ENCODE measurements around the gene APPL1. TPM values are rescaled to one million over a fixed set of nuclear protein-coding genes. Genes with fewer than 3 reads are reported as not detected.

The APPL1 gene
- polyA plus RNA-seq, 3 donors, result 13.9 to 42.1 (median 35.5) TPM

DNA sequence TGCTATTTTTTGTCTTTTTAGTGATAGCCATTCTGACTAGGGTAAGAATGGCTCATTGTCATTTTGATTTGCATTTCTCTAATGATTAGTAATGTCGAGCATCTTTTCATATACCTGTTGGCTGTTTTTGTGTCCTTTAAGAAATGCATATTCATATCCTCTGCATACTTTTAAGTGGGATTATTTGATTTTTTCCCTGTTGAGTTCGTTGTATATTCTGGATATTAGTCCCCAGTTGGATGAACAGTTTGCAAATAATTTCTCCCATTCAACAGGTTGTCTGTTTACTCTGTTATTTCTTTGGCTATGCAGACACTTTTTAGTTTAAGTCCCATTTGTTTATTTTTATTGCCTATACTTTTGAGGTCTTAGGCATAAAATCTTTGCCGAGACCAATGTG, 34.4 kb downstream of the APPL1 start:
- Mint-ChIP-seq H3K9me3 (peaks cover 0 to 16% (median 5%) of the 10 kb centered on the region in 7 donors), H3K36me3 (peaks cover 81 to 95% of the 10 kb centered on the region in 2 donors), H3K4me3 (no peak overlapping the region), H3K27me3 (ENCODE audit: low read depth in 3 of 3) (no peaks in the 10 kb centered on the region), H3K27ac (no peak overlapping the region), H3K4me1 (no peaks in the 10 kb centered on the region)
- Histone ChIP-seq H3K4me1 (ENCODE audit: control insufficient read depth in 1 of 2, insufficient read depth in 2 of 2, low read length in 2 of 2) (no peaks in the 10 kb centered on the region), H3K79me2 (ENCODE audit: insufficient read depth, low read length) (peaks cover 2% of the 10 kb centered on the region), H3K27ac (ENCODE audit: low read depth in 1 of 2, low read length in 2 of 2) (no peak overlapping the region), H3K9me3 (replicated peaks in 1 of 2; ENCODE audit: control insufficient read depth in 1 of 2, insufficient read depth in 1 of 2, low read length in 2 of 2) (no peaks in the 10 kb centered on the region), H3K4me3 (replicated peaks in 1 of 3; ENCODE audit: low read depth in 2 of 3, low read length in 3 of 3) (no peak overlapping the region), H3K27me3 (ENCODE audit: control insufficient read depth in 2 of 2, insufficient read depth in 2 of 2, low read length in 2 of 2) (no peaks in the 10 kb centered on the region), H3K36me3 (replicated peaks in 1 of 2; ENCODE audit: control insufficient read depth in 1 of 2, insufficient read depth in 2 of 2, low read length in 2 of 2) (peaks cover 74 to 97% of the 10 kb centered on the region in 2 donors), H3K4me2 (replicated peaks; ENCODE audit: extremely low read depth, low read length, poor library complexity, severe bottlenecking) (no peak overlapping the region), H3K9ac (ENCODE audit: insufficient read depth, low read length, poor library complexity, severe bottlenecking) (no peak overlapping the region), H4K20me1 (ENCODE audit: insufficient read depth, low read length) (no peaks in the 10 kb centered on the region), H2AFZ (ENCODE audit: insufficient read depth, low read depth, low read length, poor library complexity, severe bottlenecking) (no peak overlapping the region)
- no CpG with 5 or more reads among the region's 3 CpGs for WGBS (ENCODE audit: insufficient coverage)
- TF ChIP-seq, protein P1, sequence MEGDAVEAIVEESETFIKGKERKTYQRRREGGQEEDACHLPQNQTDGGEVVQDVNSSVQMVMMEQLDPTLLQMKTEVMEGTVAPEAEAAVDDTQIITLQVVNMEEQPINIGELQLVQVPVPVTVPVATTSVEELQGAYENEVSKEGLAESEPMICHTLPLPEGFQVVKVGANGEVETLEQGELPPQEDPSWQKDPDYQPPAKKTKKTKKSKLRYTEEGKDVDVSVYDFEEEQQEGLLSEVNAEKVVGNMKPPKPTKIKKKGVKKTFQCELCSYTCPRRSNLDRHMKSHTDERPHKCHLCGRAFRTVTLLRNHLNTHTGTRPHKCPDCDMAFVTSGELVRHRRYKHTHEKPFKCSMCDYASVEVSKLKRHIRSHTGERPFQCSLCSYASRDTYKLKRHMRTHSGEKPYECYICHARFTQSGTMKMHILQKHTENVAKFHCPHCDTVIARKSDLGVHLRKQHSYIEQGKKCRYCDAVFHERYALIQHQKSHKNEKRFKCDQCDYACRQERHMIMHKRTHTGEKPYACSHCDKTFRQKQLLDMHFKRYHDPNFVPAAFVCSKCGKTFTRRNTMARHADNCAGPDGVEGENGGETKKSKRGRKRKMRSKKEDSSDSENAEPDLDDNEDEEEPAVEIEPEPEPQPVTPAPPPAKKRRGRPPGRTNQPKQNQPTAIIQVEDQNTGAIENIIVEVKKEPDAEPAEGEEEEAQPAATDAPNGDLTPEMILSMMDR (IDR thresholded peaks at IDR 0.05), result no peak
- intact Hi-C loops (cut with micrococcal nuclease), result no loop called here
- no peak for DNase-seq

DNA sequence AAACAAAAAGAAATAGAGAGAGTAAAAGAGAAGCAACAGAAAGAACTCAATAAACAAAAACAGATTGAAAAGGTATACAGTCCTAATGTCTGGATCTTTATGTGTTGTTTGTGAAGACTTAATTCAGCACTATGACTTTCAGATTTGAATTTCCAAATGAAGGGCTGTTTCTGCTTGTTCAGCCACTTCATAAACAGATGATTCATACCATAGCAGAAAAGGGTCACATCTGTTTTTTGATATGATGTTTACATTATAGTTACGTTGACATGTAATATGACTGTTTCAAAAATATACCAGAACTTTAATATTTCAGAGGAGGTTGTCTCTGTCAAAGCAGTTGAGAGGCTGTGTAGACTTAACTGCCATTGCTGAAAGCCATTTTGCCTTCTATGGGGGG, 40.9 kb downstream of the APPL1 start:
- TF ChIP-seq, protein P1 (IDR thresholded peaks at IDR 0.05), result no peak
- no peak for DNase-seq
- Mint-ChIP-seq H3K9me3 (peaks cover 0 to 5% (median 0%) of the 10 kb centered on the region in 7 donors), H3K27ac (no peak overlapping the region), H3K4me3 (no peak overlapping the region), H3K4me1 (no peaks in the 10 kb centered on the region), H3K27me3 (ENCODE audit: low read depth in 3 of 3) (no peaks in the 10 kb centered on the region), H3K36me3 (peaks cover 75 to 90% of the 10 kb centered on the region in 2 donors)
- peaks cover 74 to 95% of the 10 kb centered on the region in 2 donors for H3K36me3 ChIP-seq (replicated peaks in 1 of 2; ENCODE audit: control insufficient read depth in 1 of 2, insufficient read depth in 2 of 2, low read length in 2 of 2)
- no peaks in the 10 kb centered on the region for H4K20me1 ChIP-seq (ENCODE audit: insufficient read depth, low read length)
- H3K9ac ChIP-seq (ENCODE audit: insufficient read depth, low read length, poor library complexity, severe bottlenecking), result no peak overlapping the region
- H3K9me3 ChIP-seq (replicated peaks in 1 of 2; ENCODE audit: control insufficient read depth in 1 of 2, insufficient read depth in 1 of 2, low read length in 2 of 2), result no peaks in the 10 kb centered on the region
- H3K27ac ChIP-seq (ENCODE audit: low read depth in 1 of 2, low read length in 2 of 2), result no peak overlapping the region
- no peak overlapping the region for H2AFZ ChIP-seq (ENCODE audit: insufficient read depth, low read depth, low read length, poor library complexity, severe bottlenecking)
- H3K4me2 ChIP-seq (replicated peaks; ENCODE audit: extremely low read depth, low read length, poor library complexity, severe bottlenecking), result no peak overlapping the region
- no CpG with 5 or more reads among the region's 1 CpG for WGBS (ENCODE audit: insufficient coverage)
- H3K4me1 ChIP-seq (ENCODE audit: control insufficient read depth in 1 of 2, insufficient read depth in 2 of 2, low read length in 2 of 2), result no peaks in the 10 kb centered on the region
- peaks cover 2% of the 10 kb centered on the region for H3K79me2 ChIP-seq (ENCODE audit: insufficient read depth, low read length)
- H3K4me3 ChIP-seq (replicated peaks in 1 of 3; ENCODE audit: low read depth in 2 of 3, low read length in 3 of 3), result no peak overlapping the region
- H3K27me3 ChIP-seq (ENCODE audit: control insufficient read depth in 2 of 2, insufficient read depth in 2 of 2, low read length in 2 of 2), result no peaks in the 10 kb centered on the region
- intact Hi-C loops (cut with micrococcal nuclease), result no loop called here
